ENCODE measurements around the gene CRLF2. TPM values are rescaled to one million over a fixed set of nuclear protein-coding genes. Genes with fewer than 3 reads are reported as not detected.
"Not testable (repeated sequence)": the region's sequence is repeated elsewhere in the genome, so short reads cannot be mapped to it uniquely, and the experiment has no call there.

Gene CRLF2
- total and polyA plus RNA-seq, 2 of the 8 experiments (the other 6 are each of a cell fraction or from before 2014, with no cell fraction given): 0.06 TPM; not detected in 1

DNA sequence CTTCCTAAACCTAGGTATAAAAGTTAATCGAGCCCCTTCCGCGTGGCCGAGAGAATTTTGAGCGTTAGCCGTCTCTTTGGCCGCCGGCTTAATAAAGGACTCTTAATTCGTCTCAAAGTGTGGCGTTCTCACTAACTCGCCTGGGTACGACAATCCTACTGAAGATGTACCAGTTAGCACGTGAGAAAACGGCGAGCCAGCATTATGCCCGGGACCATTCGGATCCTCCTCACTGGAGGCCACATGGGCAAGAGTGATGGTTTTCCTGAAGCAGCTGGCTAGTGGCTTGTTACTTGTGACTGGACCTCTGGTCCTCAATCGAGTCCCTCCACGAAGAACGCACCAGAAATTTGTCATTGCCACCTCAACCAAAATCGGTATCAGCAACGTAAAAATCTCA is 39.0 kb downstream of the CRLF2 start:
- not testable (repeated sequence) for H3K4me3 ChIP-seq (ENCODE audit: extremely low read depth in 1 of 4, insufficient read depth in 2 of 4, low read depth in 3 of 4, low read length in 4 of 4); H3K14ac ChIP-seq (ENCODE audit: insufficient read length); H2BK15ac ChIP-seq (ENCODE audit: low read length)

More for the DNA sequence above, 39.0 kb downstream of the CRLF2 start:
- H3K9me3 ChIP-seq (ENCODE audit: insufficient read depth in 2 of 2, low read depth in 1 of 2, low read length in 1 of 2); H3K27me3 ChIP-seq (replicated peaks in 1 of 4; ENCODE audit: control insufficient read depth in 3 of 4, extremely low read depth in 1 of 4, insufficient read depth in 3 of 4, low read length in 3 of 4); H3K56ac ChIP-seq (replicated peaks; ENCODE audit: insufficient read length, low read depth, low read length); H4K8ac ChIP-seq (ENCODE audit: extremely low read depth, insufficient read depth, low read length); H3K79me1 ChIP-seq (ENCODE audit: low read depth, low read length); H2AFZ ChIP-seq (ENCODE audit: low read length); H4K20me1 ChIP-seq (replicated peaks in 1 of 2; ENCODE audit: control insufficient read depth in 1 of 2, insufficient read depth in 2 of 2, low read length in 2 of 2); H3K4me2 ChIP-seq (ENCODE audit: insufficient read depth in 1 of 2, low read depth in 2 of 2, low read length in 2 of 2); FAIRE-seq; H3K23ac ChIP-seq (ENCODE audit: insufficient read length); CTCF ChIA-PET (ENCODE audit: partially characterized antibody); H3K27ac ChIP-seq (ENCODE audit: low read depth, low read length); H2AK5ac ChIP-seq (ENCODE audit: low read depth, low read length); H2BK120ac ChIP-seq (replicated peaks; ENCODE audit: low read depth, low read length); H3K9ac ChIP-seq (replicated peaks in 1 of 4; ENCODE audit: extremely low read depth in 1 of 4, low read depth in 3 of 4, low read length in 3 of 4); H3K23me2 ChIP-seq (ENCODE audit: low read depth, low read length); H2BK5ac ChIP-seq (ENCODE audit: low read depth, low read length); H3K79me2 ChIP-seq (ENCODE audit: control insufficient read depth in 1 of 2, insufficient read depth in 2 of 2, low read length in 2 of 2); H4K5ac ChIP-seq (ENCODE audit: insufficient read length, low read depth, low read length); H3K18ac ChIP-seq (ENCODE audit: extremely low read depth, low read length); H3K4ac ChIP-seq (replicated peaks; ENCODE audit: insufficient read length, low read depth, low read length); H3K4me1 ChIP-seq (replicated peaks in 1 of 4; ENCODE audit: control insufficient read depth in 3 of 4, insufficient read depth in 4 of 4, low read length in 3 of 4); H3K36me3 ChIP-seq (ENCODE audit: control insufficient read depth in 2 of 4, insufficient read depth in 4 of 4, low read length in 3 of 4); H4K91ac ChIP-seq (replicated peaks; ENCODE audit: insufficient read length, low read length); H2BK12ac ChIP-seq (ENCODE audit: low read depth, low read length); POLR2A ChIA-PET (ENCODE audit: partially characterized antibody): not testable (repeated sequence)
- DNase-seq (ENCODE audit: low read depth in 1 of 2, low spot score in 2 of 2): peak in 1 of 2 experiments; percentile 34
- H2BK20ac ChIP-seq (ENCODE audit: low read length): 0 out of 2 replicates have a peak overlapping the region, but pooled peaks have one; percentile 43
- 73% methylated on average over 20 of the region's 22 CpGs; no CpG with 5 or more reads in 1 of the 2 experiments for WGBS, 2 experiments (ENCODE audit: extremely low coverage in 1 of 2, insufficient coverage in 1 of 2, insufficient read length in 1 of 2, insufficient replicate concordance in 2 of 2, low coverage in 1 of 2, low lambda C conversion rate in 2 of 2, missing lambda C conversion rate in 1 of 2)
